IMR-90 (cell line): ENCODE results near the gene GPR149. TPM values are rescaled to one million over a fixed set of nuclear protein-coding genes. Genes with fewer than 3 reads are reported as not detected.

Source experiments
- ATAC-seq: fragments of 200-7000 bp; cut with Tn5 transposase; 2 replicates; pipeline ENCODE4 v1.9.1; 2020; ENCODE audit warnings: low read depth, mild to moderate bottlenecking, moderate library complexity
- BruUV-seq: library from RNA; stranded (reverse); fragments of 400-500 nt; replicated peaks from 2 replicates; lab custom pipeline; 2021; lab: Mats Ljungman, UMichigan
- CTCF ChIA-PET: fragments of 300-600 bp; formaldehyde crosslinking; extraction: SDS; loops from one replicate; lab custom pipeline; 2021; ENCODE audit warnings: antibody characterized with exemption; lab: Yijun Ruan, JAX
- POLR2A ChIA-PET: fragments of 300-600 bp; sonication (Branson Sonifier 250); formaldehyde crosslinking; loops from one replicate; lab custom pipeline; 2022; ENCODE audit warnings: antibody characterized with exemption; ENCODE audit not compliant: unreplicated experiment; lab: Charles Lee
- DNase-seq: peaks from one replicate; pipeline ENCODE4 v3.0.0; 2013
- H2AFZ ChIP-seq: replicated peaks from 2 replicates; pipeline ENCODE3; 2013; ENCODE audit warnings: low read length, mild to moderate bottlenecking; ENCODE audit not compliant: poor library complexity
- H2AK5ac ChIP-seq: 2 replicates; pipeline ENCODE4 v1.6.1; 2013; ENCODE audit warnings: low read depth, low read length, inconsistent platforms
- H2AK9ac ChIP-seq: replicated peaks from 2 replicates; pipeline ENCODE3; 2013; ENCODE audit warnings: mild to moderate bottlenecking, low read depth, low read length, moderate library complexity; ENCODE audit not compliant: poor library complexity
- H2BK120ac ChIP-seq: 2 replicates; pipeline ENCODE4 v1.6.1; 2013; ENCODE audit warnings: low read depth, low read length, inconsistent platforms
- H2BK15ac ChIP-seq: 3 replicates; pipeline ENCODE4 v1.6.1; 2013; ENCODE audit warnings: low read depth, low read length, inconsistent platforms
- H2BK20ac ChIP-seq: 2 replicates; pipeline ENCODE4 v1.6.1; 2013; ENCODE audit warnings: low read depth, mild to moderate bottlenecking, inconsistent platforms, low read length, moderate library complexity
- H2BK5ac ChIP-seq: 2 replicates; pipeline ENCODE4 v1.6.1; 2013; ENCODE audit warnings: mild to moderate bottlenecking, low read depth, low read length, inconsistent platforms; ENCODE audit not compliant: poor library complexity, severe bottlenecking
- H3K14ac ChIP-seq: replicated peaks from 2 replicates; pipeline ENCODE4 v1.6.1; 2013; ENCODE audit warnings: low read depth, low read length, inconsistent platforms
- H3K18ac ChIP-seq: 2 replicates; pipeline ENCODE4 v1.6.1; 2013; ENCODE audit warnings: low read depth, low read length, control low read depth
- H3K23ac ChIP-seq: 2 replicates; pipeline ENCODE4 v1.6.1; 2013; ENCODE audit warnings: low read depth, low read length, inconsistent platforms
- H3K27ac ChIP-seq: 2 replicates; pipeline ENCODE4 v1.5.1; 2013; ENCODE audit warnings: mild to moderate bottlenecking, control low read depth, low read length; ENCODE audit not compliant: insufficient read depth
- H3K27me3 ChIP-seq: 2 replicates; pipeline ENCODE4 v1.6.1; 2013; ENCODE audit warnings: low read length; ENCODE audit not compliant: control insufficient read depth, insufficient read depth
- H3K36me3 ChIP-seq: 2 replicates; pipeline ENCODE4 v1.6.1; 2013; ENCODE audit warnings: low read length, mixed read lengths; ENCODE audit not compliant: control insufficient read depth, insufficient read depth
- H3K4ac ChIP-seq: 2 replicates; pipeline ENCODE4 v1.6.1; 2013; ENCODE audit warnings: low read depth, low read length, inconsistent platforms
- H3K4me1 ChIP-seq: 2 replicates; pipeline ENCODE4 v1.6.1; 2013; ENCODE audit warnings: low read length, mixed read lengths; ENCODE audit not compliant: control insufficient read depth, insufficient read depth
- H3K4me2 ChIP-seq: 2 replicates; pipeline ENCODE4 v1.6.1; 2013; ENCODE audit warnings: low read depth, mild to moderate bottlenecking, control low read depth, low read length, moderate library complexity
- H3K4me3 ChIP-seq: 2 replicates; pipeline ENCODE4 v1.5.1; 2013; ENCODE audit warnings: low read depth, mild to moderate bottlenecking, control low read depth, low read length, moderate library complexity; ENCODE audit not compliant: insufficient read depth
- H3K56ac ChIP-seq: 2 replicates; pipeline ENCODE4 v1.6.1; 2013; ENCODE audit warnings: low read length, inconsistent platforms; ENCODE audit not compliant: insufficient read depth; ENCODE audit errors: extremely low read depth
- H3K79me1 ChIP-seq, 2 experiments: 2 replicates each; pipeline ENCODE4 v1.6.1; 2013; ENCODE audit warnings: low read length in 2 of 2, inconsistent platforms in 1 of 2, low read depth in 1 of 2
- H3K9ac ChIP-seq: 2 replicates; pipeline ENCODE4 v1.6.1; 2013; ENCODE audit warnings: low read depth, low read length, control low read depth
- H3K9me1 ChIP-seq: 2 replicates; pipeline ENCODE4 v1.6.1; 2013; ENCODE audit warnings: low read length, inconsistent platforms; ENCODE audit not compliant: insufficient read depth
- H3K9me3 ChIP-seq: 2 replicates; pipeline ENCODE4 v1.6.1; 2013; ENCODE audit warnings: low read length; ENCODE audit not compliant: control insufficient read depth, insufficient read depth
- H4K20me1 ChIP-seq: 2 replicates; pipeline ENCODE4 v1.6.1; 2013; ENCODE audit warnings: low read length, inconsistent platforms; ENCODE audit not compliant: insufficient read depth
- H4K5ac ChIP-seq: 2 replicates; pipeline ENCODE4 v1.6.1; 2013; ENCODE audit warnings: mild to moderate bottlenecking, low read depth, low read length, control low read depth
- H4K8ac ChIP-seq, 2 experiments: 2 replicates each; pipeline ENCODE4 v1.6.1; 2013; ENCODE audit warnings: low read depth in 2 of 2, low read length in 2 of 2, control low read depth in 1 of 2, inconsistent platforms in 1 of 2
- H4K91ac ChIP-seq: 2 replicates; pipeline ENCODE4 v1.6.1; 2013; ENCODE audit warnings: low read depth, low read length, inconsistent platforms; ENCODE audit not compliant: insufficient read depth
- CTCF ChIP-seq: conservative IDR thresholded peaks from 2 replicates; pipeline ENCODE4 v1.5.1; 2012; ENCODE audit warnings: mild to moderate bottlenecking, low read depth, low read length, improper control_type of control experiment
- FOS ChIP-seq: fragments of 150-350 bp; IDR thresholded peaks from 2 replicates; pipeline ENCODE4 v1.6.1; 2016; ENCODE audit warnings: low read depth, low read length
- MAFK ChIP-seq: IDR thresholded peaks from 2 replicates; pipeline ENCODE4 v1.6.1; 2012; ENCODE audit warnings: low read depth, low read length, improper control_type of control experiment
- MAZ ChIP-seq: IDR thresholded peaks from 2 replicates; pipeline ENCODE4 v1.6.1; 2012; ENCODE audit warnings: low read depth, mild to moderate bottlenecking, low read length, improper control_type of control experiment, moderate library complexity, borderline replicate concordance
- MXI1 ChIP-seq: IDR thresholded peaks from 2 replicates; pipeline ENCODE4 v1.6.1; 2012; ENCODE audit warnings: low read depth, mild to moderate bottlenecking, low read length, moderate library complexity, borderline replicate concordance
- RAD21 ChIP-seq: IDR thresholded peaks from 2 replicates; pipeline ENCODE4 v1.6.1; 2012; ENCODE audit warnings: low read length, improper control_type of control experiment
- SMC3 ChIP-seq: fragments of 150-350 bp; IDR thresholded peaks from 2 replicates; pipeline ENCODE4 v1.6.1; 2016; ENCODE audit warnings: low read depth, mild to moderate bottlenecking, antibody characterized with exemption, low read length, moderate library complexity
- USF2 ChIP-seq: fragments of 150-350 bp; IDR thresholded peaks from 2 replicates; pipeline ENCODE4 v1.6.1; 2017; ENCODE audit warnings: mild to moderate bottlenecking, antibody characterized with exemption, low read length, low read depth
- WGBS, 2 experiments: methylation state at CpG; one replicate each; pipeline versions ENCODE4 v1.1.5 to v1.1.7; 2013; ENCODE audit warnings: missing lambda C conversion rate in 2 of 2; ENCODE audit not compliant: insufficient read length in 1 of 2; ENCODE audit errors: extremely low coverage in 2 of 2; 5-methylcytosine and 5-hydroxymethylcytosine counted together
- dilution Hi-C: fragments of 300-500 bp; cut with HindIII; formaldehyde crosslinking; loops from one replicate; pipeline ENCODE4 v1.14.3; 2018; ENCODE audit warnings: low sequenced_read_pairs; ENCODE audit not compliant: unreplicated experiment
- in situ Hi-C: fragments of 300-500 bp; cut with MboI; formaldehyde crosslinking; loops from 3 replicates; pipeline ENCODE4 v1.14.3; 2019; ENCODE audit warnings: low sequenced_read_pairs, inconsistent platforms, mixed read lengths
- intact Hi-C: fragments of 100-400 bp; cut with micrococcal nuclease; formaldehyde crosslinking; loops from 2 replicates; pipeline ENCODE4 v1.10.0; 2022
- polyA plus RNA-seq, 3 experiments: library from polyadenylated mRNA; depleted of rRNA; stranded (reverse); fragments of >200 nt; gene quantifications; 2 replicates each; pipeline ENCODE4 v1.2.3, GENCODE V29; 2012; ENCODE audit warnings: low replicate concordance in 1 of 3
- total RNA-seq: library from RNA; depleted of rRNA; stranded (reverse); fragments of >200 nt; gene quantifications from 2 replicates; pipeline ENCODE4 v1.2.3, GENCODE V29; 2012

Gene GPR149
- total and polyA plus RNA-seq, 2 of the 4 experiments (the other 2 are of a cell fraction) = not detected

GRCh38 chr3:154334973-154335420 lies 95.0 kb downstream of the GPR149 start:
- Histone ChIP-seq H4K20me1 (no peaks in the 10 kb centered on the region), H4K8ac (no peak overlapping the region), H3K9me1 (no peaks in the 10 kb centered on the region), H3K14ac (no peak overlapping the region), H3K27me3 (peaks cover 2% of the 10 kb centered on the region; the same call in 1 of the 2 replicates), H2BK15ac (no peak overlapping the region), H3K9ac (no peak overlapping the region), H2BK20ac (no peak overlapping the region), H3K18ac (no peak overlapping the region), H3K4me3 (no peak overlapping the region), H2BK120ac (no peak overlapping the region), H3K4me1 (no peaks in the 10 kb centered on the region), H2AFZ (no peak overlapping the region), H3K36me3 (no peaks in the 10 kb centered on the region), H3K79me1 (no peaks in the 10 kb centered on the region), H3K27ac (no peak overlapping the region), H2AK9ac (no peak overlapping the region), H3K4ac (no peak overlapping the region), H2AK5ac (no peak overlapping the region), H3K9me3 (no peaks in the 10 kb centered on the region), H2BK5ac (no peak overlapping the region), H4K91ac (no peak overlapping the region), H4K5ac (no peak overlapping the region), H3K56ac (no peak overlapping the region), H3K23ac (no peak overlapping the region), H3K4me2 (no peak overlapping the region)
- dilution Hi-C loops = no loop called here
- intact Hi-C loops = loop anchor here (1.0 to 10.0 kb wide), 3 partner anchors 420 to 1520 kb away; partner anchors contain the start of gene SLC33A1
- ChIA-PET POLR2A (no interaction called here), CTCF (interaction anchor here (0.6 kb wide), 1 partner anchor 340 kb away, joined by 3 read pairs; no protein-coding TSS in a partner anchor)
- peak; percentile 53 for DNase-seq
- WGBS, 2 experiments = no CpG with 5 or more reads among the region's 3 CpGs
- TF ChIP-seq FOS (no peak), SMC3 (peak; percentile 29; the same call in 1 of the 2 replicates), MAZ (no peak), CTCF (peak; percentile 62), RAD21 (peak; percentile 37), MXI1 (no peak), MAFK (no peak), USF2 (no peak)
- peak; percentile 69; the same call in 1 of the 2 replicates for ATAC-seq
- no TSS peak for BruUV-seq
- in situ Hi-C loops = no loop called here
